Ovary (tissue), 9 donors: ENCODE results near the gene GYS1. TPM values are rescaled to one million over a fixed set of nuclear protein-coding genes. Genes with fewer than 3 reads are reported as not detected.

Source experiments
- DNase-seq, 5 donors: peaks; one replicate each; pipeline ENCODE4 v3.0.0-alpha.2; 2019 to 2020
- H3K27ac ChIP-seq, 2 donors: fragments of 200-600 bp; one replicate each; pipeline versions ENCODE4 v1.5.1 to v1.8.0; 2019 to 2022
- H3K27me3 ChIP-seq: fragments of 200-600 bp; one replicate; pipeline ENCODE4 v1.8.0; 2022
- H3K36me3 ChIP-seq: fragments of 200-600 bp; sonication (generic); one replicate; pipeline ENCODE4 v1.5.1; 2019
- H3K4me1 ChIP-seq: one replicate; pipeline ENCODE4 v1.8.1; 2013; ENCODE audit warnings: mild to moderate bottlenecking, moderate library complexity; ENCODE audit not compliant: insufficient read depth
- H3K4me3 ChIP-seq: fragments of 200-600 bp; sonication (generic); one replicate; pipeline ENCODE4 v1.5.1; 2017
- H3K9me3 ChIP-seq, 2 donors: fragments of 200-600 bp in 1 of 2; sonication (generic) in 1 of 2; one replicate each; pipeline versions ENCODE4 v1.5.1 to v1.8.1; 2013 to 2019; ENCODE audit warnings: mild to moderate bottlenecking in 1 of 2, moderate library complexity in 1 of 2
- EP300 ChIP-seq: sonication (generic); formaldehyde crosslinking; IDR thresholded peaks from one replicate; pipeline ENCODE4 v1.6.1; 2017; ENCODE audit warnings: antibody characterized with exemption
- POLR2A ChIP-seq: fragments of 450-650 bp; IDR thresholded peaks from one replicate; pipeline ENCODE4 v1.6.1; 2017; ENCODE audit warnings: antibody characterized with exemption, mild to moderate bottlenecking, moderate library complexity
- WGBS, 3 donors: extraction: QIAGEN DNeasy Blood & Tissue Kit in 1 of 3; methylation state at CpG; one replicate each; pipeline versions ENCODE4 v1.1.5 to v1.1.7; 2013 to 2017; 5-methylcytosine and 5-hydroxymethylcytosine counted together
- intact Hi-C, 4 donors: fragments of 100-400 bp; cut with DNase I; formaldehyde crosslinking; loops; one replicate each; pipeline versions ENCODE4 v1.11.0 to v1.15.1; 2022 to 2023
- polyA plus RNA-seq, 2 donors: library from polyadenylated mRNA; stranded (reverse); fragments of 200-250 nt in 1 of 2; fragments of 350-450 nt in 1 of 2; fragmentation: Illumina TruSeq in 1 of 2; extraction: RNeasy Lipid Tissue Mini Kit (QIAGEN cat#74804) in 1 of 2; gene quantifications; one replicate each; pipeline ENCODE4 v1.2.3, GENCODE V29; 2013 to 2014
- total RNA-seq, 7 donors: library from RNA; depleted of rRNA in 2 of 7; stranded (reverse); fragments of >200 nt in 2 of 7; fragmentation: NEBNext Ultra II Directional in 3 of 7; extraction: Animal tissue kit (Norgen Biotek cat#: 25700) in 3 of 7; gene quantifications; one replicate each; pipeline versions ENCODE4 v1.1.0 to v1.2.4, GENCODE V29; 2016 to 2023
- TF ChIP-seq, protein P1 (sequence below), 3 donors: fragments of 450-650 bp in 2 of 3; fragments of 200-600 bp in 1 of 3; IDR thresholded peaks; one replicate each; pipeline versions ENCODE4 v1.5.1 to v1.8.0; 2016 to 2022; ENCODE audit warnings: antibody characterized with exemption in 3 of 3, mild to moderate bottlenecking in 1 of 3
- donor health status: DM: no; HTN: no; CAD: no; lungs with moderate emphysema.
- donor health status: DM: no; HTN: no; CAD: no.
- donor health status: Bipolar disorder and iron deficiency.
- donor health status: DM: yes; HTN: yes; CAD: no.
- donor health status: DM: no; HTN: no; CAD: no.
- donor health status: DM: yes; HTN: yes; CAD: no.

The GYS1 gene
- total and polyA plus RNA-seq, 9 donors: 16.3 to 33.6 (median 29.0) TPM

DNA sequence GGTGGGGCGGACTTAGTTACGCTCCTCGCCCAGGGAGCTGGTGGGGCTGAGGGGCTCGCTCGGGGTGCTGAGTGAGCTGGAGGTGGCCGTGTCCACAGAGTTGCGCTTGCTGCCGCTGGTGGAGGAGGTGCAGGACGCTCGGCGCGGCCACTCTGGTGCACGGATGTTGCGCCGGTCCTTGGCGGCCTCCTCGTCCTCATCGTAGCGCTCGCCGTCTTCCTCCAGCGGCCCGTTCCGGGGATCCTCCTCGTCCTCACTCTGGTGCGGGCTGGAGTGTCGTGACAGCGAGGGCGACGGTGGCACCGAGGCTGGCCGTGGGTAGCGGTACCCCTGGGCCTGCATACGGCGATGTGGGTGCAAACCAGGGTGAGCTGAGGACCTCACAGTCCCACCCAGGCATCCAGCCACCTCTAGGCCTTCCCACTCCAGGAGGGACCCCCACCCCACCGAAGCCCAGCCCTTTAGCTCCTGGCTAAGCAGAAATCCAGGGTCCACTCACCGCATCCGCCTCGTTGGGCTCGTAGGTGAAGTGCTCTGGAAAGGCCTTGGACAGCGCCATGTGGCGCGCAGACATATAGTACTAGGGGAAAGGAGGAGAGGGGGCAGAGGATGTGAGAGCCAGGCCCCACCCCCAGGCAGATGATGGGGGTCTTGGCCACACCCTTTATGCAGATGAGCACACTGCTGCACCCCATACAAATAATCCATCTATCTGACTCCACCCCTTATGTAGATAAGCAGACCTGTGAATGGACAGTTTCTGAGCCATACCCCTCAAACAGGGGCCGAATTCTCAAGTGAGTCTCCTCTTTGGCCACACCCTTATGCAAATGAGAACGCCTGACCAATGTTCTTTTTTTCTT is 23.6 kb downstream of the GYS1 start:
- peak in 2 of 5 donors; percentile 34 to 52 for DNase-seq
- Histone ChIP-seq H3K4me3 (no peak overlapping the region), H3K27ac (no peak overlapping the region), H3K36me3 (no peaks in the 10 kb centered on the region), H3K27me3 (no peaks in the 10 kb centered on the region), H3K9me3 (no peaks in the 10 kb centered on the region), H3K4me1 (peaks cover 4% of the 10 kb centered on the region)
- WGBS, 3 donors: 91 to 93% (median 91%) methylated on average over 45 of the region's 45 CpGs
- no peak for TF ChIP-seq EP300
- intact Hi-C loops: loop anchor here in 3 of 4 donors (5.0 to 10.0 kb wide), 7 partner anchors 65 to 322 kb away; partner anchors contain the start of genes CA11 (in 1 of the 3), NUCB1 (in 1 of the 3) and PPP1R15A (in 1 of the 3)

DNA sequence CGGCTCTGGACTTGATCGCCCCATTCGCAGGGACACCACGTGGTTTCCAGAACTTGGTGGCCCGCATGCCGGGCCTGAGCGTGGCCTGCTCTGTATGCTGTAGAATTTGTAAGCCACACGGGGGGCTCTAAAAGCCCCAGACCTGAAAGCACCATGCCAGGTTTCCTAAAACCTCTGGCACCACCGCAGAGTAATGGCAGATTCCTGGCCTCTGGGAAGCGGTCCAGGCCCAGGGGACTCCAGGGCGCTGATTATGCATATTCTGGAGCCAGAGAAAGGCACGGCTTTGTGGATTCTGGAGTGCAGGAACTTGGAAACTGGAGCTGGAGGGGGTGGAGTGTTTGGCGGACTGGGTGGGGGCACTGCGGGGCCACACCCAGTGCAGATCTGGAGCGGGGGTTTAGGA is 24.3 kb downstream of the GYS1 start:
- no peak for DNase-seq
- 83 to 85% (median 84%) methylated on average over 15 of the region's 15 CpGs for WGBS, 3 donors
- H3K4me1 ChIP-seq: peaks cover 6% of the 10 kb centered on the region

DNA sequence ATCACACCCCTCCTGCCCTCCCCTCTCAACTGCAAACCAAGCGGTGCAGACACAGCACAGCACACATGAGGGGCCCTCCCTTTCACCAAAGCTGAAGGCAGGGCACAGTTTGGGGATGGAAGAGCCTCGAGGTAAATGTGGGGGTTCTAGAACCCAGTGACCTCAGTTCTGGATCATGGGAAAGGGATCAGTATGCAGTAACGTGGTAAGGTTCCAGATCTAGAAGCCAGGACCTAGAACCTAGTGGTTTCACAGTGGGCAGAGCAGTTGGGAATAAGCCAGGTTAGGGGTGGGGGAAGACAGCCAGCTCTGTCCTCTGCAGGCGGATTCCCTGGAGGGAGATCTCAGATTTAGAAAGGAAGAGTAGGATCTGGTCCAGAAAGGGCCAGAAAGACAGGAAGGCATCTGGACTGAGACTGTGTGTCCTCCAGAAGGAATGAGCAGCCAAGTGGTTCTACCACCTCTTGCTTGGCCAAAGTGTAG is 24.9 kb downstream of the GYS1 start:
- TF ChIP-seq, protein P1, sequence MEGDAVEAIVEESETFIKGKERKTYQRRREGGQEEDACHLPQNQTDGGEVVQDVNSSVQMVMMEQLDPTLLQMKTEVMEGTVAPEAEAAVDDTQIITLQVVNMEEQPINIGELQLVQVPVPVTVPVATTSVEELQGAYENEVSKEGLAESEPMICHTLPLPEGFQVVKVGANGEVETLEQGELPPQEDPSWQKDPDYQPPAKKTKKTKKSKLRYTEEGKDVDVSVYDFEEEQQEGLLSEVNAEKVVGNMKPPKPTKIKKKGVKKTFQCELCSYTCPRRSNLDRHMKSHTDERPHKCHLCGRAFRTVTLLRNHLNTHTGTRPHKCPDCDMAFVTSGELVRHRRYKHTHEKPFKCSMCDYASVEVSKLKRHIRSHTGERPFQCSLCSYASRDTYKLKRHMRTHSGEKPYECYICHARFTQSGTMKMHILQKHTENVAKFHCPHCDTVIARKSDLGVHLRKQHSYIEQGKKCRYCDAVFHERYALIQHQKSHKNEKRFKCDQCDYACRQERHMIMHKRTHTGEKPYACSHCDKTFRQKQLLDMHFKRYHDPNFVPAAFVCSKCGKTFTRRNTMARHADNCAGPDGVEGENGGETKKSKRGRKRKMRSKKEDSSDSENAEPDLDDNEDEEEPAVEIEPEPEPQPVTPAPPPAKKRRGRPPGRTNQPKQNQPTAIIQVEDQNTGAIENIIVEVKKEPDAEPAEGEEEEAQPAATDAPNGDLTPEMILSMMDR (IDR thresholded peaks at IDR 0.05): no peak
- TF ChIP-seq EP300 (no peak), POLR2A (no peak)
- Histone ChIP-seq H3K9me3 (no peaks in the 10 kb centered on the region), H3K4me1 (peaks cover 10% of the 10 kb centered on the region), H3K36me3 (no peaks in the 10 kb centered on the region), H3K27ac (no peak overlapping the region), H3K27me3 (no peaks in the 10 kb centered on the region), H3K4me3 (no peak overlapping the region)
- no peak for DNase-seq
- intact Hi-C loops: loop anchor here in 3 of 4 donors (5.0 to 10.0 kb wide), 5 partner anchors 63 to 321 kb away; partner anchors contain the start of genes CA11 (in 1 of the 3), NUCB1 (in 1 of the 3) and PPP1R15A (in 1 of the 3)
- WGBS, 3 donors: 54 to 65% (median 56%) methylated on average over 4 of the region's 4 CpGs

More for the DNA sequence above, 24.3 kb downstream of the GYS1 start:
- no peak overlapping the region for H3K4me3 ChIP-seq
- TF ChIP-seq POLR2A (no peak), EP300 (no peak)
- TF ChIP-seq, protein P1 (IDR thresholded peaks at IDR 0.05): no peak
- H3K36me3 ChIP-seq: no peaks in the 10 kb centered on the region
- H3K27me3 ChIP-seq: no peaks in the 10 kb centered on the region
- no peaks in the 10 kb centered on the region for H3K9me3 ChIP-seq
- H3K27ac ChIP-seq: no peak overlapping the region
- intact Hi-C loops: loop anchor here in 3 of 4 donors (5.0 to 10.0 kb wide), 5 partner anchors 64 to 322 kb away; partner anchors contain the start of genes CA11 (in 1 of the 3), NUCB1 (in 1 of the 3) and PPP1R15A (in 1 of the 3)

DNA sequence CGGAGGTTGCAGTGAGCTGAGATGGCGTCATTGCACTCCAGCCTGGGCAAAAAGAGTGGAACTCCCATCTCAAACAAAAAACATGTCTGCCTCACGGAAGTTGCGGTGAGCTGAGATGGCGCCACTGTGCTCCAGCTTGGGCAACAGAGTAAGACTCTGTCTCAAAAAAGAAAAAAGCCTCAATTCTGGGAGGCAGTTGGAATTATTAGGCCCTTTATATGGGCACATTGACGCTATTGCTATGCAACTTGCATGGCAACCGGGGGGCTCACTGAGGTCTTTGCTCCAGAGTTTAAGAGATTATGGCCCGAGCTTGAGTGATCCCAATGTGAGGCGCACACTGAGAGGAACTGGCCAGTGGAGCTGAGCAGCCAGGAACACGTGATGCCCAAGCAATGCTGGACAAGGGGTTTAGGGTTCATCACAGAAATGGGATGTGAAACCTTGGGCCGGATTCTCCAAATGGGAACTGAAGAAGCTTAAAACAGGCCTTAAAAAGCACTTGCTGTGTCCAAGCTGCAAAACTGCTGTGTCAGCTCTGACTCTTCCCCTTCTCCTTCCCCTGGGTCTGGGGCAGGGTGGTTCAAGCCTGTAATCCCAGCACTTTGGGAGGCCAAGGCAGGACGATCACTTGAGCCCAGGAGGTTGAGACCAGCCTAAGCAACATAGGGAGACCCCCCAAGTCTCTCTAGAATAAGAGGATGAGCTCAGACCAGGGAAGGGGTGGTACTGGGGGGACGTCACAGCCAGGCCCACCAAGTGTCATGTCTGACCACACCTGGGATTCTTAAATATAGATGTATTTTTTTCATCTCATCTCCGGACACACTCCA is 25.5 kb downstream of the GYS1 start:
- Histone ChIP-seq H3K27ac (no peak overlapping the region), H3K4me1 (peaks cover 10% of the 10 kb centered on the region), H3K27me3 (no peaks in the 10 kb centered on the region), H3K9me3 (no peaks in the 10 kb centered on the region), H3K36me3 (no peaks in the 10 kb centered on the region), H3K4me3 (no peak overlapping the region)
- 71 to 76% (median 74%) methylated on average over 14 of the region's 14 CpGs for WGBS, 3 donors
- intact Hi-C loops: loop anchor here in 3 of 4 donors (5.0 to 10.0 kb wide), 5 partner anchors 63 to 320 kb away; partner anchors contain the start of genes CA11 (in 1 of the 3), NUCB1 (in 1 of the 3) and PPP1R15A (in 1 of the 3)
- TF ChIP-seq, protein P1 (IDR thresholded peaks at IDR 0.05): no peak
- TF ChIP-seq POLR2A: peak; percentile 0
- no peak for TF ChIP-seq EP300
- DNase-seq: no peak
